SK-N-SH (cell line): ENCODE results near the gene CERS1. TPM values are rescaled to one million over a fixed set of nuclear protein-coding genes. Genes with fewer than 3 reads are reported as not detected.

Experiments
- CTCF ChIA-PET: fragments of 300-600, 350-600 bp; formaldehyde crosslinking; extraction: SDS; loops from one replicate; lab custom pipeline; 2021; lab: Yijun Ruan, JAX
- POLR2A ChIA-PET: fragments of 350-600 bp; sonication (Branson Sonifier 250); formaldehyde crosslinking; extraction: SDS; loops from one replicate; lab custom pipeline; 2020; ENCODE audit warnings: antibody characterized with exemption, inconsistent platforms; lab: Yijun Ruan, JAX
- DNase-seq: peaks from one replicate; pipeline ENCODE4 v3.0.0; 2012
- H2AFZ ChIP-seq: fragments of 200-600 bp; sonication (generic); 2 replicates; pipeline ENCODE4 v1.8.1; 2016; ENCODE audit warnings: antibody characterized with exemption, mild to moderate bottlenecking, low read depth
- H3F3A ChIP-seq: fragments of 200-600 bp; sonication (generic); replicated peaks from 2 replicates; pipeline ENCODE3; 2016; ENCODE audit warnings: antibody characterized with exemption, mild to moderate bottlenecking; ENCODE audit not compliant: insufficient read depth
- H3K27ac ChIP-seq, 2 experiments: fragments of 200-500 bp in 1 of 2; fragments of 200-600 bp in 1 of 2; sonication (Bioruptor generic) in 1 of 2; sonication (generic), shearing (Covaris generic) in 1 of 2; 2 replicates each; pipeline versions ENCODE4 v1.5.1 to v1.6.1; 2014 to 2016; ENCODE audit warnings: low read depth in 2 of 2, inconsistent platforms in 1 of 2, low read length in 1 of 2, mild to moderate bottlenecking in 1 of 2, mixed read lengths in 1 of 2
- H3K27me3 ChIP-seq: fragments of 200-600 bp; sonication (generic), shearing (Covaris generic); 2 replicates; pipeline ENCODE4 v1.6.1; 2016; ENCODE audit warnings: mixed run types; ENCODE audit not compliant: insufficient read depth
- H3K36me3 ChIP-seq, 2 experiments: fragments of 200-500 bp in 1 of 2; fragments of 200-600 bp in 1 of 2; sonication (Bioruptor generic) in 1 of 2; sonication (generic) in 1 of 2; replicated peaks in 1 of 2; 2 replicates each; pipeline versions ENCODE3 to v1.5.1; 2014 to 2016; ENCODE audit warnings: low read length in 1 of 2, mild to moderate bottlenecking in 1 of 2; ENCODE audit not compliant: insufficient read depth in 2 of 2, control insufficient read depth in 1 of 2
- H3K4me1 ChIP-seq, 2 experiments: fragments of 200-500 bp in 1 of 2; fragments of 200-600 bp in 1 of 2; sonication (Bioruptor generic) in 1 of 2; sonication (generic), shearing (Covaris generic) in 1 of 2; 2 replicates each; pipeline versions ENCODE4 v1.5.1 to v1.6.1; 2014 to 2016; ENCODE audit warnings: low read depth in 1 of 2, low read length in 1 of 2, mixed run types in 1 of 2; ENCODE audit not compliant: insufficient read depth in 2 of 2, control insufficient read depth in 1 of 2
- H3K4me2 ChIP-seq: fragments of 200-600 bp; sonication (generic), shearing (Covaris generic); 2 replicates; pipeline ENCODE4 v1.6.1; 2017; ENCODE audit warnings: mixed run types
- H3K4me3 ChIP-seq, 2 experiments: fragments of 200-500 bp in 1 of 2; fragments of 200-600 bp in 1 of 2; sonication (Bioruptor generic) in 1 of 2; sonication (generic), shearing (Covaris generic) in 1 of 2; 2 replicates each; pipeline versions ENCODE4 v1.5.1 to v1.8.1; 2014 to 2016; ENCODE audit warnings: low read depth in 2 of 2, inconsistent platforms in 1 of 2, low read length in 1 of 2, mild to moderate bottlenecking in 1 of 2, mixed read lengths in 1 of 2, moderate library complexity in 1 of 2
- H3K79me2 ChIP-seq: fragments of 200-600 bp; sonication (generic); 2 replicates; pipeline ENCODE4 v1.8.1; 2017; ENCODE audit warnings: mild to moderate bottlenecking; ENCODE audit not compliant: insufficient read depth
- H3K9ac ChIP-seq: fragments of 200-600 bp; sonication (generic); 2 replicates; pipeline ENCODE4 v1.6.1; 2017; ENCODE audit warnings: mixed run types
- H3K9me2 ChIP-seq: fragments of 200-600 bp; sonication (generic); 2 replicates; pipeline ENCODE4 v1.6.1; 2017; ENCODE audit warnings: mixed run types
- H3K9me3 ChIP-seq: fragments of 200-600 bp; sonication (generic); 2 replicates; pipeline ENCODE4 v1.6.1; 2017; ENCODE audit warnings: mixed run types, mild to moderate bottlenecking, moderate library complexity
- H4K20me1 ChIP-seq: fragments of 200-600 bp; sonication (generic); 2 replicates; pipeline ENCODE4 v1.6.1; 2017; ENCODE audit warnings: mild to moderate bottlenecking, mixed run types; ENCODE audit not compliant: insufficient read depth
- CHD2 ChIP-seq: fragments of 150-350 bp; IDR thresholded peaks from 2 replicates; pipeline ENCODE4 v1.6.1; 2018; ENCODE audit warnings: low read length; ENCODE audit not compliant: partially characterized antibody
- ELF1 ChIP-seq: IDR thresholded peaks from 2 replicates; pipeline ENCODE4 v1.4.0; 2012
- EP300 ChIP-seq, 2 experiments: IDR thresholded peaks; 2 replicates each; pipeline versions ENCODE4 v1.4.0 to v1.6.1; 2012; ENCODE audit warnings: borderline replicate concordance in 1 of 2, low read depth in 1 of 2, low read length in 1 of 2
- FOXJ3 ChIP-seq: sonication (generic); formaldehyde crosslinking; IDR thresholded peaks from 2 replicates; pipeline ENCODE4 v1.5.1; 2020; ENCODE audit warnings: mild to moderate bottlenecking, missing genetic modification reagents
- FOXM1 ChIP-seq: IDR thresholded peaks from 2 replicates; pipeline ENCODE4 v1.4.0; 2012; ENCODE audit warnings: low read depth, mild to moderate bottlenecking
- GATA2 ChIP-seq: sonication (generic); formaldehyde crosslinking; IDR thresholded peaks from 2 replicates; pipeline ENCODE4 v1.5.0; 2020; ENCODE audit warnings: mild to moderate bottlenecking, missing genetic modification reagents
- NFIC ChIP-seq: IDR thresholded peaks from 2 replicates; pipeline ENCODE4 v1.4.0; 2012; ENCODE audit warnings: borderline replicate concordance
- NRF1 ChIP-seq: IDR thresholded peaks from 2 replicates; pipeline ENCODE4 v1.6.1; 2012; ENCODE audit warnings: low read depth, mild to moderate bottlenecking, low read length
- RCOR1 ChIP-seq: fragments of 150-350 bp; IDR thresholded peaks from 2 replicates; pipeline ENCODE4 v1.6.1; 2017; ENCODE audit warnings: antibody characterized with exemption, low read length
- YY1 ChIP-seq: IDR thresholded peaks from 2 replicates; pipeline ENCODE4 v1.4.0; 2012; ENCODE audit warnings: low read depth, mild to moderate bottlenecking
- WGBS: methylation state at CpG from one replicate; pipeline ENCODE4 v1.1.6; 2017; ENCODE audit warnings: low lambda C conversion rate; 5-methylcytosine and 5-hydroxymethylcytosine counted together
- polyA plus RNA-seq, 3 experiments: library from polyadenylated mRNA; depleted of rRNA; stranded (reverse); fragments of >200 nt; gene quantifications; 2 replicates each; pipeline ENCODE4 v1.2.3, GENCODE V29; 2012
- TF ChIP-seq, protein P1 (sequence below): fragments of 150-350 bp; IDR thresholded peaks from 2 replicates; pipeline ENCODE4 v1.6.1; 2017; ENCODE audit warnings: antibody characterized with exemption, low read length, low read depth, borderline replicate concordance
- TF ChIP-seq, protein P2 (sequence below): IDR thresholded peaks from 2 replicates; pipeline ENCODE4 v1.4.0; 2012; ENCODE audit warnings: low read depth, borderline replicate concordance
- TF ChIP-seq, protein P3 (sequence below): fragments of 200-600 bp; sonication (generic); IDR thresholded peaks from 2 replicates; pipeline ENCODE4 v1.6.1; 2017; ENCODE audit warnings: antibody characterized with exemption, mild to moderate bottlenecking, moderate library complexity
- TF ChIP-seq, protein P4 (sequence below): fragments of 150-350 bp; IDR thresholded peaks from 2 replicates; pipeline ENCODE4 v1.6.1; 2016; ENCODE audit warnings: mild to moderate bottlenecking, low read depth, low read length
- TF ChIP-seq, protein P5 (sequence below): IDR thresholded peaks from 2 replicates; pipeline ENCODE4 v1.4.0; 2012; ENCODE audit warnings: low read depth, borderline replicate concordance

Gene CERS1
- polyA plus RNA-seq, 1 of the 3 experiments (the other 2 are of a cell fraction): 7.3 TPM

- POLR2A ChIA-PET: interaction anchor here (0.7 kb wide), 1 partner anchor 25 kb away, joined by 3 read pairs; no protein-coding TSS in a partner anchor
- TF ChIP-seq, protein P1, sequence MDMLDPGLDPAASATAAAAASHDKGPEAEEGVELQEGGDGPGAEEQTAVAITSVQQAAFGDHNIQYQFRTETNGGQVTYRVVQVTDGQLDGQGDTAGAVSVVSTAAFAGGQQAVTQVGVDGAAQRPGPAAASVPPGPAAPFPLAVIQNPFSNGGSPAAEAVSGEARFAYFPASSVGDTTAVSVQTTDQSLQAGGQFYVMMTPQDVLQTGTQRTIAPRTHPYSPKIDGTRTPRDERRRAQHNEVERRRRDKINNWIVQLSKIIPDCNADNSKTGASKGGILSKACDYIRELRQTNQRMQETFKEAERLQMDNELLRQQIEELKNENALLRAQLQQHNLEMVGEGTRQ: no peak
- TF ChIP-seq, protein P2, sequence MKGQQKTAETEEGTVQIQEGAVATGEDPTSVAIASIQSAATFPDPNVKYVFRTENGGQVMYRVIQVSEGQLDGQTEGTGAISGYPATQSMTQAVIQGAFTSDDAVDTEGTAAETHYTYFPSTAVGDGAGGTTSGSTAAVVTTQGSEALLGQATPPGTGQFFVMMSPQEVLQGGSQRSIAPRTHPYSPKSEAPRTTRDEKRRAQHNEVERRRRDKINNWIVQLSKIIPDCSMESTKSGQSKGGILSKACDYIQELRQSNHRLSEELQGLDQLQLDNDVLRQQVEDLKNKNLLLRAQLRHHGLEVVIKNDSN: no peak
- TF ChIP-seq EP300 (IDR thresholded peaks at IDR 0.05; ENCODE audit: borderline replicate concordance in 1 of 2, low read depth in 1 of 2, low read length in 1 of 2) (no peak), NFIC (no peak), GATA2 (CRISPR knock-in tag) (no peak)
- TF ChIP-seq, protein P3, sequence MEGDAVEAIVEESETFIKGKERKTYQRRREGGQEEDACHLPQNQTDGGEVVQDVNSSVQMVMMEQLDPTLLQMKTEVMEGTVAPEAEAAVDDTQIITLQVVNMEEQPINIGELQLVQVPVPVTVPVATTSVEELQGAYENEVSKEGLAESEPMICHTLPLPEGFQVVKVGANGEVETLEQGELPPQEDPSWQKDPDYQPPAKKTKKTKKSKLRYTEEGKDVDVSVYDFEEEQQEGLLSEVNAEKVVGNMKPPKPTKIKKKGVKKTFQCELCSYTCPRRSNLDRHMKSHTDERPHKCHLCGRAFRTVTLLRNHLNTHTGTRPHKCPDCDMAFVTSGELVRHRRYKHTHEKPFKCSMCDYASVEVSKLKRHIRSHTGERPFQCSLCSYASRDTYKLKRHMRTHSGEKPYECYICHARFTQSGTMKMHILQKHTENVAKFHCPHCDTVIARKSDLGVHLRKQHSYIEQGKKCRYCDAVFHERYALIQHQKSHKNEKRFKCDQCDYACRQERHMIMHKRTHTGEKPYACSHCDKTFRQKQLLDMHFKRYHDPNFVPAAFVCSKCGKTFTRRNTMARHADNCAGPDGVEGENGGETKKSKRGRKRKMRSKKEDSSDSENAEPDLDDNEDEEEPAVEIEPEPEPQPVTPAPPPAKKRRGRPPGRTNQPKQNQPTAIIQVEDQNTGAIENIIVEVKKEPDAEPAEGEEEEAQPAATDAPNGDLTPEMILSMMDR: no peak
- Histone ChIP-seq H4K20me1 (peaks cover 4% of the 10 kb centered on the region; the same call in 1 of the 2 replicates), H3K79me2 (peaks cover 2% of the 10 kb centered on the region; the same call in 1 of the 2 replicates), H3K4me3 (no peak overlapping the region), H3K36me3 (peaks cover 30 to 80% of the 10 kb centered on the region in 2 experiments), H3K27ac (no peak overlapping the region), H3F3A (peaks cover 17% of the 10 kb centered on the region), H3K9me3 (no peaks in the 10 kb centered on the region), H3K9me2 (no peaks in the 10 kb centered on the region), H3K27me3 (no peaks in the 10 kb centered on the region), H3K9ac (no peak overlapping the region), H3K4me1 (no peaks in the 10 kb centered on the region; a peak in 1 of 4 replicates), H2AFZ (no peak overlapping the region), H3K4me2 (no peak overlapping the region)
- DNase-seq: no peak
- CTCF ChIA-PET: interaction anchor here (1.2 to 10.3 kb wide), 4 partner anchors 12 to 412 kb away, joined by 4 to 201 read pairs (median 6); no protein-coding TSS in a partner anchor
- 89% methylated on average over 16 of the region's 33 CpGs for WGBS
Measured at GRCh38 chr19:18862976-18863842, 32.7 kb downstream of the CERS1 start.

GRCh38 chr19:18861917-18862316 lies 34.0 kb downstream of the CERS1 start:
- peaks cover 11% of the 10 kb centered on the region for H3F3A ChIP-seq
- peaks cover 2% of the 10 kb centered on the region; the same call in 1 of the 2 replicates for H3K79me2 ChIP-seq
- POLR2A ChIA-PET: interaction anchor here (0.7 kb wide), 1 partner anchor 271 kb away, joined by 3 read pairs; no protein-coding TSS in a partner anchor
- H3K27me3 ChIP-seq: no peaks in the 10 kb centered on the region
- no peaks in the 10 kb centered on the region; a peak in 1 of 4 replicates for H3K4me1 ChIP-seq
- H3K4me3 ChIP-seq: no peak overlapping the region
- H3K4me2 ChIP-seq: no peak overlapping the region
- no peaks in the 10 kb centered on the region for H3K9me2 ChIP-seq
- no peak overlapping the region for H3K9ac ChIP-seq
- H2AFZ ChIP-seq: no peak overlapping the region
- CTCF ChIA-PET: interaction anchor here (1.4 to 10.3 kb wide), 3 partner anchors 10 to 271 kb away, joined by 4 to 201 read pairs (median 5); no protein-coding TSS in a partner anchor
- peaks cover 4% of the 10 kb centered on the region; the same call in 1 of the 2 replicates for H4K20me1 ChIP-seq
- 94% methylated on average over 2 of the region's 12 CpGs for WGBS
- DNase-seq: no peak
- no peak overlapping the region for H3K27ac ChIP-seq
- H3K36me3 ChIP-seq: peaks cover 26 to 80% of the 10 kb centered on the region in 2 experiments
- no peaks in the 10 kb centered on the region for H3K9me3 ChIP-seq
- TF ChIP-seq, protein P3: no peak
- no peak for TF ChIP-seq ELF1
- no peak for TF ChIP-seq FOXJ3 (CRISPR knock-in tag)
- TF ChIP-seq YY1: no peak
- no peak for TF ChIP-seq FOXM1
- no peak for TF ChIP-seq NRF1
- no peak for TF ChIP-seq RCOR1
- TF ChIP-seq, protein P4, sequence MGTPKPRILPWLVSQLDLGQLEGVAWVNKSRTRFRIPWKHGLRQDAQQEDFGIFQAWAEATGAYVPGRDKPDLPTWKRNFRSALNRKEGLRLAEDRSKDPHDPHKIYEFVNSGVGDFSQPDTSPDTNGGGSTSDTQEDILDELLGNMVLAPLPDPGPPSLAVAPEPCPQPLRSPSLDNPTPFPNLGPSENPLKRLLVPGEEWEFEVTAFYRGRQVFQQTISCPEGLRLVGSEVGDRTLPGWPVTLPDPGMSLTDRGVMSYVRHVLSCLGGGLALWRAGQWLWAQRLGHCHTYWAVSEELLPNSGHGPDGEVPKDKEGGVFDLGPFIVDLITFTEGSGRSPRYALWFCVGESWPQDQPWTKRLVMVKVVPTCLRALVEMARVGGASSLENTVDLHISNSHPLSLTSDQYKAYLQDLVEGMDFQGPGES: no peak
- TF ChIP-seq GATA2 (CRISPR knock-in tag): no peak
- no peak for TF ChIP-seq CHD2
- TF ChIP-seq, protein P5, sequence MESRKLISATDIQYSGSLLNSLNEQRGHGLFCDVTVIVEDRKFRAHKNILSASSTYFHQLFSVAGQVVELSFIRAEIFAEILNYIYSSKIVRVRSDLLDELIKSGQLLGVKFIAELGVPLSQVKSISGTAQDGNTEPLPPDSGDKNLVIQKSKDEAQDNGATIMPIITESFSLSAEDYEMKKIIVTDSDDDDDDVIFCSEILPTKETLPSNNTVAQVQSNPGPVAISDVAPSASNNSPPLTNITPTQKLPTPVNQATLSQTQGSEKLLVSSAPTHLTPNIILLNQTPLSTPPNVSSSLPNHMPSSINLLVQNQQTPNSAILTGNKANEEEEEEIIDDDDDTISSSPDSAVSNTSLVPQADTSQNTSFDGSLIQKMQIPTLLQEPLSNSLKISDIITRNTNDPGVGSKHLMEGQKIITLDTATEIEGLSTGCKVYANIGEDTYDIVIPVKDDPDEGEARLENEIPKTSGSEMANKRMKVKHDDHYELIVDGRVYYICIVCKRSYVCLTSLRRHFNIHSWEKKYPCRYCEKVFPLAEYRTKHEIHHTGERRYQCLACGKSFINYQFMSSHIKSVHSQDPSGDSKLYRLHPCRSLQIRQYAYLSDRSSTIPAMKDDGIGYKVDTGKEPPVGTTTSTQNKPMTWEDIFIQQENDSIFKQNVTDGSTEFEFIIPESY: no peak
